Stimulated activated CD4-positive, alpha-beta T cell treated with anti-CD3 and anti-CD28 coated beads, Interleukin-1b, Interleukin-23, amount 100 ng/mL, for 4 hours (primary cell): ENCODE measurements around the gene MRPL55.

Source experiments
- DNase-seq, 2 donors: peaks; one replicate each; pipeline ENCODE4 v3.0.0-alpha.2; 2020; ENCODE audit warnings: low read depth in 2 of 2

The MRPL55 gene

DNA sequence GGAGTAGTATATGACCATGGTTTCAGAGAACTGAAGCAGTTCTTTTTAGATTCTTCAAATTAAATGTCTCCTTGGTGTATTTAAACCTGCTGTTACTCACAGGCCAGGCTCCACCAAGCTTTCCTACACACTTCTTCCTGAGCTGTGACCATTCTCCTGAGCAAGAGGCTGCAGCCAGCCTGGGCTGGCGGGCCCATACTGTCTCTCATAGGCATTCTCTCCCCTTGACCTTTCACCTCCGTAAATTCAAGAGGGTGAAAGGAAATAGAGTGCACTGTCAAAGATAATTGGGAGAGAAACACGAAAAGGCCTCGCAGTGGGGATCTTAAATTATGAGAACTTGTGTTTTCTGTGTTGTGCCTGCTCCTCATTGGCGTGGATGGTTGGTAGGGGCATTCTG is 24.3 kb downstream of the MRPL55 start:
- DNase-seq, result no peak

DNA sequence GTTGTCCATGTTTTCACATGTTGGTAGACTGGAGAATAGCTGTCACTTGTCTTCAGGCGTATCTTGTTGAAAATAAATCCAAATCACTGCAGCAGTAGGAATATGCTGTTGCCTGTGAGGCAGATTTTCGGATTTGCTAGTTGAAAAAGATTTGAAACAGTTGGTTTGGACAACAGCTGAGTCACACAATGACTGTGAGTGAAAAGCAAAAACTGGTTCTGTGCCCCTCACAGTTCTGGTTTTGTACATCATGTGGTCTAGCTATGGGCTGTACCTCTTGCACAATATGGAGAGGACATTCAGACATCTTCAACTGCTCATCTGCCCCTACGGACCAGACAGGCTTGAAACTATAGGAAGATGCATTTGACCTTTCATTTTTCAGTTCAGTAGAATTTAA is 24.8 kb downstream of the MRPL55 start:
- no peak for DNase-seq

DNA sequence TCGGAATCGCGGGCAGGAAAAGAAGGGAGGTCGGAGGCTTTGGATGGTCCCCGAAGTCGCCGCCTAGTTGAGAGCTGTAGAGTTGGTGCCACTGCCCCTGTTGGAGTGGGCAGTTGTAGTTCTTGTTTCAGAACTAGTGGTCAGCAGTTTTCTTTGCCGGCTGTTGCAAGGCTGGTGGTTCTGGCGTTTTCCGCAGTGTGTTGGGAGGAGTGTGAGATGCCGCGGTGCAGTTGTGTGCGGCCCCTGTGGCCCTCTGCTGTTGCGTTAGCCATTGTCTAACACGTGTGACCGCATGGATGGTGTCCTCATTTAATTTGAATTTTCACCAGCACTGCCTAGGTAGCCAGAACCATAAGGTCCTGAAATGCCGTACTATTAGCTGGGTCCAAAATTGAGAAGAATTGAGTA is 25.2 kb downstream of the MRPL55 start:
- no peak for DNase-seq

DNA sequence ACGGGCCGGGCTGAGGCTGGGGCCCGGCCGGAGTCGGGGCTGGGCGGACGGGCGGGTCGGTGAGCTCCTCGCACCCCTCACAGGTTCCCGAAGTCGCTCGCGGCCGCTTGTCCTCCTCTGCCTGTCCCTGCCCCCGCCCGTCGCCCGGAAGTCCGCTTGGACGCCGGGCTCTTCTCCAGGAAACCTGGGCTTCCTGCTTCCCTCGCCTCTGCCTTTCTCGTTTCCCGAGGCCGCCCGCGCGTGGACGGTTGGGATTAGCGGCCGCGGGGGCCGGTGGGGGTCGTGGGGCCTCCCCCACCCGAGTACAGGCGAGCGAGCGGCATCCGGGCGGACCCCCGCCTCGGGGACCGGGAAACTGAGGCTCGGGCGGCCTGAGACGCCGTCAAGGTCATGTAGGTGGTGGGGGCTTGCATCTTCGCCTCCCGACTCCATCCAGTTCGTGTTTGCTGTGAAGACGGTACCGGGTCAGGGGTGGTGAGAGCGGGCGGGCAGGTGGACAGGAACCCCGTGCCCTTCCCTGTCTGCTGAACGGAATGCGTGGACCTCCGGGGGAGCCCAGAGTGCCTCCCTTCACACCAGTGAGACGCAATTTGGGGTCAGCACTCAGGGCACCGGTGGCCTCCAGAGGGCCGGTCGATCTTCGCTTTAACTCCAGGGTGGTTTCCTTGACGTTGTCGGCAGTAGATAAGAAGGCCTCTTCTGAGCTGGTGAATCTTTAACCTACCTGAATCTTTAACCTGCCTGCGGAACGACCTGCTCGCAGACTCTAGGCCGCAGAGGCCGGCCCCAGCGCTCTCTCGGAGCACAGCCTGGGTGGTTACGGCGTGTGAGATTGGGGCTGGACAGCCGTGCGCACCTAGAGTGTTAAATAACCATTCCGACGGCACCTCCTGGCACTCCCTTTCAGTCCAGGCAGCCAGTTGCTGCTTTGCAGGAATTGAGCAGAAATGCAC is 25.9 kb downstream of the MRPL55 start:
- DNase-seq, result no peak

DNA sequence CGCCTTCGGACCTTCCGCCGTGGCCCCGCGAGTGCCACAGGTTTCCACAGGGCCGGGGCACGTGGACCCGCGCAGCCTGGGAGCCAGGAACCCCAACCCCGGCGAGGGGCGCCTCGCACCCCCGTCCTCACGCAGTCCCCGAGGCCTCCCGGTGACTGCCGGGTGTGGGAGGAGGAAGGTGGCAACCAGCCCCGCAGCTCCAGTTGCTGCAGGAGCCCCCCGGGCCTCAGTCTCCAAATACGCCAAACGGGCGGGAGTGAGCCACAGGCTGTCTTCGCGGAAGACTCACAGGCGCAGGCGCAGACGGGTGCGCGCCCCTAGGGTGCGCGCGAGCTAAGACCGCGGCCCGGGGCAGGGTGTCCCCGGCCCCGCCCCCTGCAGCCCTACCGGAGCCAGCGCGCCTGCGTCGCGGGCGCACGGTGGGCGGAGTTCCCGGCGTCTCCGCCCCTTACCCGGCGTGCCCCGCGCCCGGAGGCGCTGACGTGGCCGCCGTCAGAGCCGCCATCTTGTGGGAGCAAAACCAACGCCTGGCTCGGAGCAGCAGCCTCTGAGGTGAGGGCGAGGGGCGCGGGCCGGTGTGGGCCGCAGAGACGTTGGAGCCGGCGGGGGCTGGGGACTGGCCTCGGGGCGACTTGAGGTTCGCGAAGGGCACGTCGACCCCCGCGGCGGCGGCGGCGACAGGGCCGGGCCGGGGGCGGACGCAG is 26.7 kb downstream of the MRPL55 start, which contains the start of gene ARF1:
TSS of gene ARF1 (plus strand) at position 495 of the 704 bp plus-strand sequence. CDS start 14,407 bp downstream, outside the sequence.
- peak; percentile 93 to 95 for DNase-seq

DNA sequence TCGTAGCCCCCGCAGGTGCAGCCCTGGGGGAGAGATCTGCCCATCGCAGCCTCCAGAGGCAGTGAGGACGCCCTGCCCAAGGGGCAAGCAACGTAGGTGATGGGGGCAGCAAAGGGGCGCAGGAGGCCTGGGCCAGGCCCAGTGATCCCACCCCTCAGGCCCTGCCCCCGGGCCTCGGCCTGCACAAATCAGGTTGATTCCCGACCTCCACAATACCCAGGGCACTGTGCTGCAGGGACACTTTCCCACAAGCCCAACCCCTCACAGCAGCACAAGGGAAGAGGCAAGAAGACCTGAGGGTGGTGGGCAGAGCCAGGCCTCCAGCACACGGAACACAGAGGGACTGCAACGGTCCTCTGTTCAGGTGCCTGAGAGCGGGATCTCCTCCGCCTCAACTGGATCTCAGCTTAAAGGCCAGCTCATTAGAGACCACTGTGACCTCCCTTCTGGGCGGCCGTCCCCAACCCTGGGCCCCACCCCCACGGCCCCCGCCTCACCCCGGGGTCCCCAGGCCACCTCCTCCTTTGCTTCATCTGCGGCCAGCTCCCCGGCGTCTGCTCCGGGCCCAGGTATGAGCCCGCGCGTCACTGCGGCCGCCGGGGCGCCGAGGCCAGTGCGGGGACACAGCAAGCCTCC is 27.4 kb downstream of the MRPL55 start:
- DNase-seq, result no peak

DNA sequence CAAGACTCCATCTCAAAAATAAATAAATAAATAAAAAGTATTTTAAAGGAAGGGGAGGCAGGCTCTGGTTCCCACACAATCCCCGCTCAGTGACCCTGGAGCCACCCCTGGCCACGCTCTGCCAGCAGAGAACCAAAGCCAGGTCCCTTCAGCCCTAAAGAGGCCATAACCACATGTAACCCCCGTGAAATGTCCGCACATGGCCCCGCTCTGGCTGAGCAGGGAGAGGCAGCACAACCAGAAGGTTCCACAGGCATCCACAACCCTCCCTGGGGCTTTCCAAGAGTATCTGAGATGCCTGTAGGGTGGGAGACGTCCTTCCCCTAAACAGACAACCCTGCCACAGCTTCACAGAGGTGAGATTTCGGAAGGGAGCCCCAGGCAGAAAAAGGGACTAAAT is 28.0 kb downstream of the MRPL55 start:
- no peak for DNase-seq

DNA sequence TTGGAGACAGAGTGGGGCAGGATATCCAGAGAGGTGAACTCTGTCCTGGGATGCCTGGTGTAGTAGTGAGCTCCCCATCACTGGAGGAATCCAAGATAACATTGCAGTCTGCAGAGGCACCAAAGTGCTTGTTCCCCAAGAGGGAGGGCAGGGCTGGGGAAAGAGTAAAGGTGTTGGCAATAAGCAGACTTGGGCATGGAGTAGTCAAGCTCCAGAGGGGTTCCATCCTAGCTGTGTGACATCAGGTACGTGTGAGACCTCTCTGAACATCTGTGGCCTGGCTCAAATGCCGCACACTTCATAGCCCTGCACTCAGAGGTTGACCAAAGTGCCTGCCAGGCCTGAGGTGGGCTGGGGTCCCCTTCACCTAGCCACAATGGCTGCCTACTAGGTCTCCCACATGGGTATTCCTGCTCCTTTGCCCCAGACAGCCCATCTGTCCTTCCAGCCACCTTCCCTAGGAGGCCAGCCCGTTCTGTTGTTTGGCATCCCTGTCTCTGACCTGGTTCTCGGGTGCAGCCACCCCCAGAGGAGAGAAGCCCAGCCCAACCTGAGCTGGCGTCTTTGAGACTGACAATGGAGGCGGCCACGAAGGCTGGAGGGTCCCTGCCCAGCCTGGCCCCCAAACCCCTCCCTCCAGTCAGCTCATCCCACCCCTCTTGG is 29.4 kb downstream of the MRPL55 start:
- DNase-seq, result no peak

DNA sequence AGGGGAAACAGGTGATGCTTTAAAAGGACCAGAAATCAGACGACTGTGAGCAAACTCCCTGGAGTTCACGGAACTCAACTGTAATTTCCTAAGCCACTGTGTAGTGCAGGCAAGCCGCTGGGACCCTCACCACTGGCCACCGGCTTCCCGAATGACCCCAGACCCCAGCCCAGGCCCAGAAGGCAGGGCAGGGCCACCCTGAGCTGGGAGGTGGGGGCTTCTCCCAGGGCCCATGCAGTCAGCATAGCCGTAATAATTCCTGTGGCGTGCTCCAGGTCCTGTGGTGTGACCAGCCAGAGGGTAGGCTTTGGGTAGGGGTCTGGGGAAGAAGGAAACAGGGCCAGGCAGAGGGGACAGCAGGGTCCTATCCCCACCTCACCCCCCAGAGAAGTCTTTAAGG is 30.1 kb downstream of the MRPL55 start:
- no peak for DNase-seq

DNA sequence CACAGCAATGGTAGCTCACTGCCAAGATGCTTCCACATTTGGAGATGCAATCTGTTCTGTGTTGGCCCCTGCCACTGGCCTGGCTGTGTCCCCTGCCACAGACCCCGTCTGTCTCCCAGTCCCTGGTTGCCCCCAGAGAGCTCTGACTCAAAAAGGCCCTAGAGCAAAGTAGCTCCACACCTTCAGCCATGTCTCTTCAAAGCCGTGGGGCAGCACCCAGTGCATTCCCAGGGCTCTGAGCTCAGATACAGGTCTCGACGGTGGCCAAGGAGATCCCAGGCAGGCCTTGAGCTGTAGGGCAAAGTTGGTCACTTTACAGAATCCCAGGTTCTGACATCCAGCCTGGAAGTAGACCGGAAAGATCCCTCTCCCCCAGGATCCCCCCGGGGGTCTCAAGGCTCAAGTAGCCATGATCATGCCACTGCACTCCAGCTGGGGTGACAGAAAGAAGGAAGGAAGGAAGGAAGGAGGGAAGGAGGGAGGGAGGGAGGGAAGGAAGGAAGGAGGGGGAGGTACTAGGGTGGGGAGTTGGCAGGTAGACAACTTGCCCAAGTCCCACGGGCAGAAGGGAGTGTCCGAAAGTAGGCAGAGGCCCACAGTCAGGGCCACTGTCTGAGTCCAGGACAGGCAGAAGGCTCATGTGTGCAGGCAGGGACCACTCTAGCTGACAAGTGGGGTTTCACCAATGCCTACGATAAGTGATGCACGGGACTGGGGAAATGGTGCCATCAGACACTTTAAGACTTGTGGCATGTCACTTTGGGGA is 31.4 kb downstream of the MRPL55 start:
- no peak for DNase-seq

DNA sequence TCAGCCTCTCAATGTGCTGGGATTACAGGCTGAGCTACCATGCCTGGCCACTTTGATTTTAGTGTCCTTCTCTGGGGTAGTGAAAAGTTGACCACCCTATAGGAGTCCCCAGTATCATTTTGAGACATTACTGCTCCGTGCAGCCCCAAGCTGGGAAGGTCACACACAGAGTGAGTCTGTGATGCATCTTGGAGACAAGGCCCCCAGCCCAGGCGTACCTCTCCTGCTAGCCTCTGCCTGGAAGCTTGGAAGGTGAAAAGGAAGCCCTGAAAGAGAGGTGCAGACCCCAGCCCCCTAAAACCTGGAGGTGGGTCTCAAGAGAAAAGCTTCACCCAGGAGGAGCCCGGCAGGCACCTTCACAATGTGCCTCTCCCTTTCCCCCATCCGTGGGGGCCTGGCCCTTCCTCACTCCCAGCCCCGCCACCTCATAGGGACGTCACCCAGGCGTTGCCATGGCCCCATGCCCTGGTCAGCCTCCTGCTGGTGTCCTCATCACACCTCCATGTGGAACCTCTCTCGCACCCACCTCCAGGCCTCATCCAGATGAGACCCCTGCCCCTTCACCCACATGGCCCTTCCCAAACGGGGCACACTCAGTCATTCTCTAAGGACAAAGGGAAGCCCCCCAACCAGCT is 32.2 kb downstream of the MRPL55 start:
- no peak for DNase-seq

DNA sequence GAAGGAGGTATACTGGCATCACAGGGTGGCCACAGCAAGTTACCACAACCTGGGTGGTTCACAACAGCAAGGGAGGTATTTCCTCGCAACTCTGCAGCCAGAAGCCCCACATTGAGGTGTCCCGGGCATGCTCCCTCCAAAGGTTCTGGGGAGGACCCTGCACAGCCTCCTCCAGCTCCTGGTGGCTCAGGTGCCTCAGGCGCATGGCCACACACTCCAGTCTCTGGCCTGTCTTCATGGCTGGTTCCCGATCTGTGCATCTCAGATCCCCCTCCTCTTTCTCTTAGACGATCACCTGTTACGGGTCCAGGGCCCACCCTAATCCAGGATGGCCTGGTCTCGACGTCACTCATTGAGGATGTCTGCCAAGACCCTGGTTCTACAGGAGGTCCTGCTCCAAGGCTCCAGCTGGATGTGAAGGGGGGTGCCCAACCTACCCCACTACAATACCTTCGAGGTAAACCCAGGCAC is 33.3 kb downstream of the MRPL55 start:
- no peak for DNase-seq

DNA sequence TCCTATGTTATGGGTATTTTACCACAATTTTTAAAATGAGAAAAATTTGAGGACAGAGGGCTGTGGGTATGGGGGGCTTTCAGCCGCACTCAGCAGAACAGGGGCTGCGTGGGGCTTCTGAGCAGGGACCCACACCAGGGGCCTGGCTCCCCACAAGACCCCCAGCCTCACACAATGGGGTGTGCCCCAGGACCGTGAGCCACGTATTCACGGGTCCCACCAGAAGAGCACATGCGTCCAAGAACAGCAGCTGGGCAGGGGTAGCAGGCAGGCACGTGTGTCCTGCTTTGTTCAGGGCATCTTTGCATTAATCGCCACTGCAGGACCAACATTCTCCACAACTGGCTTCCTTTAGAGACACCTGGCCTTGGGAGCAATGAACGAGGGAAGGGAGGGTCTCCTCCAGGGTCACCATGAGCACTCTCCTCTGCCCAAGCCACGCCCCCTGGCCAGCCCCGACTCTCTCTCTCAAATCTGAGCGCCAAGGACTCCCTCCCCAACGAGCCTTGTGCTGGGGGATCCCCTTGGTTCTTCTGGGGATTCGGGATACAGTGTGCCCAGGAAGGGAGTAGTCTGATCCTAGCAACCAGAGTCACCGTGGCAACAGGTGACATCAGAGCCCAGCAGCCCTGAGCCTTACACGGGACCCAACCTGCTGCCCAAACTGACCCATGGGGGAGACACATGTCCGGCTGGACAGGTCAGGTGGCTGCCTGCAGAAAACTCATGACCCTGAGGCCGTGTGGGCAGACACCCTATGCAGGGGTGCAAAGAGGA is 34.0 kb downstream of the MRPL55 start:
- no peak for DNase-seq

DNA sequence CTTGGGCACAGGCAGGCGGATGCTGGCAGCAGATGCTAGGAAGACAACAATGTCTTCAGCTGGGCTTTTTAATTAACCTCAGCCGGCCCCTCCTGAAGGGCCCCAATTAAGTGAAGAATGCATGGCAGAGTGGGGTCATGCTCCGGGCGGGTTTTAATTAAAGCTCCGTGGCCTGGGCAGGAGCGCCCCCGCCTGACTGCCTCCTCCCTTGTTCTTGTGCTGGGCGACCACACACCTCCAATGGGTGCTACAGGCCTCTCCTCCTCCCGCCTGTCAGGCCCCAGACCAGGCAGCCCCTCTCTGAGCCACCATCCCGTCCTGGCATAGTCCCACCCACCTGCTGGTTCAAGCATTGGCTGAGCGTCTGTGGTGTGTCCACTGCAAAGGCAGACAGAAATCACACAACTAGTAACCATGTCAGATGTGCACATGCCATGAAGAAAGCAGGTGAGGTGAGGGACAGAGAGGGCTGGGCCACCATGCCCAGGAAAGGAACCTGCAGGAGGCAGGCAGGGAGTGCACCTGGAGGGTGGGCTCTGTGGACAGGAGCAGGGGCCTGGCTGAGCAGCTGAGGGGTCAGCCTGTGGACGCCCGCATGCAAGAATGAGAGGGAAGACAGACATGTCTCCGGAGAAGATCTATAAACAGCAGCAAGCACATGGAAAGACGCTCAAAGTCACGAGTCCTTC is 35.1 kb downstream of the MRPL55 start:
- no peak for DNase-seq

DNA sequence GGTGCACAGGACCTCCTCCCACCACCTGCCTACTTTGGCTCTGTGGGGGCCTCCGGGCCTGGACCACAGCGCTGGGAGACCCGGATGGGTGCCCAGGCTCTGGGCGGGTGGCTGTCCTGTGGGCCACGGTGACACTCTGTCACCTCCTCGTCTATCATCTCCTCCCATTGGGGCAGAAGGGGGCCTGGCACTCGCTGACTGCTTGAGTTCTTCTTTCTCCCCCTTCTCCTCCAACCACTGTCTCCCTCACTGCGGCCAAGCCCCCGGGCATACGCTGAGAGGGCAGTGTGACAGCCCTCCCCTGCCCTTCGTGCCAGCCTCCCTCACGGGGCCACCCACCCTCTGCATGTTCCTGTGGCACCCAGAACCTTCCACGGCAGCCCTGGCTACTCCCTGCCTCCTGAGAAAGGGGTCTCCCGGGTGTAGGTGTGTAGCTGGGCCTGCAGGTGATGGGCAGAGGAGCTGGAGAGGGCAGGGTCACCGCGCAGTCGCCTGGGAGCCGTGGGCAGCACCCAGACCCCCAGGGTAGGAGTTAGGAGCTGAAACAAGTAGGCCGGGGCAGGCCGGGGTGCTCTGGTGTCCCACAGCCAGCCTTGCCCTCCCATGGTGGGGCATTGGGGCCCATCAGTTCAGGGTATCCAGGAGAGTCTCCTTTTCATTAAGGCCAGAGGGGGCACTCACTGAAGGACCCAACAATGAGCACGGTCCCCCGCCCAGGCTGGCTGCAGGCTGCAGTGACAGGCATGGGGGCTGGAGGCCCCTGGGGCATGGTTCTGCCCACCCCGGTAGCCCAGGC is 35.8 kb downstream of the MRPL55 start:
- DNase-seq, result no peak

DNA sequence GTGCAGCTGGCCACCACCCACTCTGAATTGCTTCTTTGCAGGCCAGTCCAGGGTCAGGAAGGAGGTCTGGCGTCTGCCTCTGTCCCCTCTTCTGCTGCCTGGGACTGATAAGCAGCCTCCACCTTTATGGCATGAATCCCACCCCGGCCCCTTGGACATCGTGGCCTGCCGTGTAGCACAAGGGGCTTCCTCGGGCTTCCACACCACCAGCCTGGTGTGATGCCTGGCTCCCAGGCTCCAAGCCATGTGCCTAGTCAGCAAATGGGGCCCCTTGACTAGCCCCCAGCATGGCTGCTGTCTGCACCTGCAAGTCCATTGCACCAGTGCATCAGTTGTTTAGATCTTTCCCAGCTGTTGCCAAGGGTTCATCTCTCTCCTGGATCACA is 36.4 kb downstream of the MRPL55 start:
- DNase-seq, result no peak

DNA sequence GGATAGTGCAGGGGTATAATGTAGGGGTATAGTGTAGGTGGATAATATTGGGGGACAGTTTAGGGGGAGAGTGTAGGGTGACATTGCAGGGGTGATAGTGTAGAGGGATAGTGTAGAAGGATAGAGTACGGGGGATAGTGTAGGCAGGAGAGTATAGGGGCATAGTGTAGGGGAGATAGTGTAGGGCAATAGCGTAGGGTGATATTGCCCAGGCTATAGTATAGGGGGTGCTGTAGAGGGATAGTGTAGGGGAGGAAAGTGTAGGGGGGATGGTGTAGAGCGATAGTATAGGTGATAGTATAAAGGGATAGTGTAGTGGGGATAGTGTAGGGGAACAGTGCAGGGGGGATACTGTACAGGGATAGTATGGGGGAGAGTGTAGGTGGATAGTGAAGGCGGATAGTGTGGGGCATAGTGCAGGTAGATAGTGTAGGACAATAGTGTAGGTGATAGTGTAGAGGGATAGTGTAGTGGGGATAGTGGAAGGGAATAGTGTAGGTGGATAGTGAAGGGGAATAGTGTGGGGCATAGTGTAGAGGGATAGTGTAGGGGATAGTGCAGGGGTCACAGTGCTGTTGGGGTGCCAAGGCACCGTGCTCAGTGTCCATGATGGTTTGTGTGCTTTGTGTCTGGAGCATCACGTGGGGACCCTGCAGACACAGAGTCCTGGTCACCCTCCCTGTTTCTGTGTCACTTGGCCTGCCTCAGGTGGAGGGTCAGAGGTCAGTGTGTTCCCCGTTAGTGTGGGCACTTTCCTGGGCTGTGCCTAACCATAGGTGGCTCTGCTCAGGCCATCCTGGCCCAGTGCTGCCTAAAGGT is 37.1 kb downstream of the MRPL55 start:
- DNase-seq, result no peak
